ENCODE data around the gene ABCC12.

ABCC12 gene

DNA sequence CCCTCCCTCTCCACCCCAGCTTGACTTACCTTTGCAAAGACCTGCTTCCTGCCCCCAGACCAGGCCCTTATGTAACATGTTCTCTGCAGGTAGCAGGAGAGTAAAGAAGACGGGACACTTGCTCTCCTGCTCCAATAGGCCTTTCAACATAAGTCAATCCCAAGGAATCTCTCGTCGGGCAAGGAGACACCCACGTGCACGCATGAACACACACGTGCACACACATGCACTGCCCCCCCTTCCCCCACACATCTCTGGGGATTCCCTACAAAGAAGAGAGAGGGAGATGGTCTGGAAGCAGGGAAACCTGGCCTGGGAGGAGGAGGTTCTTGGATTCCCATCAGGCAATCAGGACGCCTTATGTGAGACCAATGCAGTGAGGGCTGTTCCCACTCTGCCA is 41.4 kb downstream of the ABCC12 start:
- H3K4me2 ChIP-seq (ENCODE audit: low read length) = no peak overlapping the region
- WGBS (ENCODE audit: extremely low coverage, insufficient coverage, low lambda C conversion rate) = no CpG with 5 or more reads among the region's 7 CpGs
- H2BK5ac ChIP-seq (ENCODE audit: low read length) = no peak overlapping the region
- no peaks in the 10 kb centered on the region for H3K27me3 ChIP-seq (ENCODE audit: insufficient read depth, low read length, poor library complexity)
- H3K79me1 ChIP-seq (ENCODE audit: low read length) = no peaks in the 10 kb centered on the region
- H3K18ac ChIP-seq (ENCODE audit: low read length) = no peak overlapping the region
- peak overlapping the region; percentile 37 for H2AK5ac ChIP-seq (ENCODE audit: low read length)
- no peak for DNase-seq
- H3K4me1 ChIP-seq (ENCODE audit: control insufficient read depth, low read depth, low read length) = no peaks in the 10 kb centered on the region
- no peak overlapping the region for H3K4me3 ChIP-seq (ENCODE audit: low read length)
- no peak overlapping the region for H3K4ac ChIP-seq (ENCODE audit: low read depth, low read length)
- no peak overlapping the region for H3K56ac ChIP-seq (ENCODE audit: low read length)
- H2BK120ac ChIP-seq (ENCODE audit: low read depth, low read length) = no peak overlapping the region
- H4K8ac ChIP-seq (ENCODE audit: low read depth, low read length) = no peak overlapping the region
- no peaks in the 10 kb centered on the region for H3K36me3 ChIP-seq (ENCODE audit: control insufficient read depth, insufficient read depth, low read length)
- no peak overlapping the region for H3K27ac ChIP-seq (ENCODE audit: low read depth, low read length)
- H4K5ac ChIP-seq (ENCODE audit: low read length) = no peak overlapping the region
- H2BK15ac ChIP-seq (replicated peaks; ENCODE audit: low read depth) = no peak overlapping the region
- H3K79me2 ChIP-seq (ENCODE audit: control insufficient read depth, insufficient read depth, low read length) = no peaks in the 10 kb centered on the region
- no peak overlapping the region for H3K9ac ChIP-seq (ENCODE audit: low read length)
- no peak overlapping the region for H3K23ac ChIP-seq (ENCODE audit: low read length)

DNA sequence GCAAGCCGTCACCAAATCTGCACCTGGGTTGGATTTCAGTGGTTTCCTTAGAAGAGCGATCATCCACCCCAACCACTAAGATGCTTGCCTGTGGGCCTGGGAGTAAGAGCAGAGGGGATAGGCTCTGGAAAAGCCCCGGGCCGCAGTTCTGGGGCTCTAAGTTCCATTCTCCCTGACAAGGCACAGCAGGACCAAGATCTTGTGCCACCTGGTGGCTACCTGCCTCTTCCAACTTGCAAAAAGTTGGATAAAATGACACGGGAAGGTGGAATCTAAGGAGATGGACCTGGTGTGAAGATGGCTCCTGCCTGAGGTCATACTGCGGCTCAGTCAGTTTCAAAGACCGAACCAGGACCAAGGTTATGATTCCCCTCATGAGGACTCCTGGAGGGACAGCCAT is 42.3 kb downstream of the ABCC12 start:
- H3K4me2 ChIP-seq (ENCODE audit: low read length) = no peak overlapping the region
- H3K27me3 ChIP-seq (ENCODE audit: insufficient read depth, low read length, poor library complexity) = no peaks in the 10 kb centered on the region
- H4K5ac ChIP-seq (ENCODE audit: low read length) = no peak overlapping the region
- no peaks in the 10 kb centered on the region for H3K79me1 ChIP-seq (ENCODE audit: low read length)
- H2BK120ac ChIP-seq (ENCODE audit: low read depth, low read length) = no peak overlapping the region
- no peaks in the 10 kb centered on the region for H3K79me2 ChIP-seq (ENCODE audit: control insufficient read depth, insufficient read depth, low read length)
- H4K8ac ChIP-seq (ENCODE audit: low read depth, low read length) = no peak overlapping the region
- H3K18ac ChIP-seq (ENCODE audit: low read length) = no peak overlapping the region
- no peak overlapping the region for H3K27ac ChIP-seq (ENCODE audit: low read depth, low read length)
- DNase-seq = peak; percentile 74
- H2BK15ac ChIP-seq (replicated peaks; ENCODE audit: low read depth) = no peak overlapping the region
- H3K36me3 ChIP-seq (ENCODE audit: control insufficient read depth, insufficient read depth, low read length) = no peaks in the 10 kb centered on the region
- H3K4me1 ChIP-seq (ENCODE audit: control insufficient read depth, low read depth, low read length) = no peaks in the 10 kb centered on the region
- H3K23ac ChIP-seq (ENCODE audit: low read length) = no peak overlapping the region
- H3K56ac ChIP-seq (ENCODE audit: low read length) = peak overlapping the region; percentile 28
- no CpG with 5 or more reads among the region's 7 CpGs for WGBS (ENCODE audit: extremely low coverage, insufficient coverage, low lambda C conversion rate)
- H2AK5ac ChIP-seq (ENCODE audit: low read length) = no peak overlapping the region
- H3K4me3 ChIP-seq (ENCODE audit: low read length) = no peak overlapping the region
- H2BK5ac ChIP-seq (ENCODE audit: low read length) = no peak overlapping the region
- H3K9ac ChIP-seq (ENCODE audit: low read length) = no peak overlapping the region
- no peak overlapping the region for H3K4ac ChIP-seq (ENCODE audit: low read depth, low read length)

- no peak overlapping the region for H3K4me3 ChIP-seq (ENCODE audit: low read length)
These were observed 42.8 kb downstream of the ABCC12 start for GRCh38 chr16:48113001-48113400.

DNA sequence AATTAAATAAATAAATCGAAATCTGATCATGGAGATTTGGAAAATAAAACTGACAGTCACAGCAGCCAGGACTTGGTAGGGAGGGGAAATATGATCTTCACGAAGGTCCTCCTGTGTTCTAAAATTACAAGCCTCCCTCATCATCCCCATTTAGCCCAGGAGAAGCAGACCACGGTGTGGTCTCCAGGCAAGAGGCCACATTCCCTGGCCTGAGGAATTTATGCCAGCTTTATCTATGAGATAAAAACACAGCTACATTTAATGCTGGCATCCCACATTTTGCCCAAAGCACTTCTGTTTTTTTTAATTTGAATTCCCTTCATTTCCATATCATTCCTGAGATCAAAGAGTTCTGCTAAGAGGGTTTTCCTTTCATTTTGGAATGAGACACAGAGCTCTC is 43.2 kb downstream of the ABCC12 start:
- H3K23ac ChIP-seq (ENCODE audit: low read length) = no peak overlapping the region
- H3K4me3 ChIP-seq (ENCODE audit: low read length) = no peak overlapping the region
- DNase-seq = no peak
- no CpG with 5 or more reads among the region's 3 CpGs for WGBS (ENCODE audit: extremely low coverage, insufficient coverage, low lambda C conversion rate)
- no peak overlapping the region for H4K8ac ChIP-seq (ENCODE audit: low read depth, low read length)
- no peak overlapping the region for H2BK5ac ChIP-seq (ENCODE audit: low read length)
- H3K56ac ChIP-seq (ENCODE audit: low read length) = no peak overlapping the region
- H3K27ac ChIP-seq (ENCODE audit: low read depth, low read length) = no peak overlapping the region
- H3K4ac ChIP-seq (ENCODE audit: low read depth, low read length) = no peak overlapping the region
- H2BK15ac ChIP-seq (replicated peaks; ENCODE audit: low read depth) = no peak overlapping the region
- no peaks in the 10 kb centered on the region for H3K79me1 ChIP-seq (ENCODE audit: low read length)
- no peak overlapping the region for H4K5ac ChIP-seq (ENCODE audit: low read length)
- no peaks in the 10 kb centered on the region for H3K79me2 ChIP-seq (ENCODE audit: control insufficient read depth, insufficient read depth, low read length)
- H3K4me2 ChIP-seq (ENCODE audit: low read length) = no peak overlapping the region
- H3K27me3 ChIP-seq (ENCODE audit: insufficient read depth, low read length, poor library complexity) = no peaks in the 10 kb centered on the region
- H2BK120ac ChIP-seq (ENCODE audit: low read depth, low read length) = no peak overlapping the region
- H3K36me3 ChIP-seq (ENCODE audit: control insufficient read depth, insufficient read depth, low read length) = no peaks in the 10 kb centered on the region
- H3K9ac ChIP-seq (ENCODE audit: low read length) = no peak overlapping the region
- H3K4me1 ChIP-seq (ENCODE audit: control insufficient read depth, low read depth, low read length) = no peaks in the 10 kb centered on the region
- H2AK5ac ChIP-seq (ENCODE audit: low read length) = no peak overlapping the region
- no peak overlapping the region for H3K18ac ChIP-seq (ENCODE audit: low read length)

More at GRCh38 chr16:48113001-48113400, 42.8 kb downstream of the ABCC12 start:
- no CpG with 5 or more reads among the region's 6 CpGs for WGBS (ENCODE audit: extremely low coverage, insufficient coverage, low lambda C conversion rate)
- H4K8ac ChIP-seq (ENCODE audit: low read depth, low read length) = no peak overlapping the region
- H3K4ac ChIP-seq (ENCODE audit: low read depth, low read length) = no peak overlapping the region
- H3K4me1 ChIP-seq (ENCODE audit: control insufficient read depth, low read depth, low read length) = no peaks in the 10 kb centered on the region
- H2BK120ac ChIP-seq (ENCODE audit: low read depth, low read length) = no peak overlapping the region
- H3K36me3 ChIP-seq (ENCODE audit: control insufficient read depth, insufficient read depth, low read length) = no peaks in the 10 kb centered on the region
- no peak overlapping the region for H2AK5ac ChIP-seq (ENCODE audit: low read length)
- no peak overlapping the region for H2BK5ac ChIP-seq (ENCODE audit: low read length)
- H3K27me3 ChIP-seq (ENCODE audit: insufficient read depth, low read length, poor library complexity) = no peaks in the 10 kb centered on the region
- H3K9ac ChIP-seq (ENCODE audit: low read length) = no peak overlapping the region
- H3K56ac ChIP-seq (ENCODE audit: low read length) = peak overlapping the region; percentile 28
- no peak overlapping the region for H3K27ac ChIP-seq (ENCODE audit: low read depth, low read length)
- H4K5ac ChIP-seq (ENCODE audit: low read length) = no peak overlapping the region
- H3K4me2 ChIP-seq (ENCODE audit: low read length) = no peak overlapping the region
- H3K18ac ChIP-seq (ENCODE audit: low read length) = no peak overlapping the region
- no peak overlapping the region for H3K23ac ChIP-seq (ENCODE audit: low read length)
- no peaks in the 10 kb centered on the region for H3K79me2 ChIP-seq (ENCODE audit: control insufficient read depth, insufficient read depth, low read length)
- no peak overlapping the region for H2BK15ac ChIP-seq (replicated peaks; ENCODE audit: low read depth)
- no peak for DNase-seq
- H3K79me1 ChIP-seq (ENCODE audit: low read length) = no peaks in the 10 kb centered on the region

GRCh38 chr16:48110982-48111381 is 44.8 kb downstream of the ABCC12 start:
- no peak for DNase-seq
- H3K79me1 ChIP-seq (ENCODE audit: low read length) = no peaks in the 10 kb centered on the region
- no peak overlapping the region for H2BK5ac ChIP-seq (ENCODE audit: low read length)
- no peak overlapping the region for H2AK5ac ChIP-seq (ENCODE audit: low read length)
- no peaks in the 10 kb centered on the region for H3K27me3 ChIP-seq (ENCODE audit: insufficient read depth, low read length, poor library complexity)
- no peaks in the 10 kb centered on the region for H3K4me1 ChIP-seq (ENCODE audit: control insufficient read depth, low read depth, low read length)
- no CpG with 5 or more reads among the region's 5 CpGs for WGBS (ENCODE audit: extremely low coverage, insufficient coverage, low lambda C conversion rate)
- H2BK120ac ChIP-seq (ENCODE audit: low read depth, low read length) = no peak overlapping the region
- H4K5ac ChIP-seq (ENCODE audit: low read length) = no peak overlapping the region
- no peak overlapping the region for H4K8ac ChIP-seq (ENCODE audit: low read depth, low read length)
- H3K4me3 ChIP-seq (ENCODE audit: low read length) = no peak overlapping the region
- no peaks in the 10 kb centered on the region for H3K36me3 ChIP-seq (ENCODE audit: control insufficient read depth, insufficient read depth, low read length)
- H3K56ac ChIP-seq (ENCODE audit: low read length) = no peak overlapping the region
- no peak overlapping the region for H3K23ac ChIP-seq (ENCODE audit: low read length)
- H3K27ac ChIP-seq (ENCODE audit: low read depth, low read length) = no peak overlapping the region
- H3K4me2 ChIP-seq (ENCODE audit: low read length) = no peak overlapping the region
- no peak overlapping the region for H3K18ac ChIP-seq (ENCODE audit: low read length)
- no peak overlapping the region for H2BK15ac ChIP-seq (replicated peaks; ENCODE audit: low read depth)
- H3K4ac ChIP-seq (ENCODE audit: low read depth, low read length) = no peak overlapping the region
- no peaks in the 10 kb centered on the region for H3K79me2 ChIP-seq (ENCODE audit: control insufficient read depth, insufficient read depth, low read length)
- H3K9ac ChIP-seq (ENCODE audit: low read length) = no peak overlapping the region

DNA sequence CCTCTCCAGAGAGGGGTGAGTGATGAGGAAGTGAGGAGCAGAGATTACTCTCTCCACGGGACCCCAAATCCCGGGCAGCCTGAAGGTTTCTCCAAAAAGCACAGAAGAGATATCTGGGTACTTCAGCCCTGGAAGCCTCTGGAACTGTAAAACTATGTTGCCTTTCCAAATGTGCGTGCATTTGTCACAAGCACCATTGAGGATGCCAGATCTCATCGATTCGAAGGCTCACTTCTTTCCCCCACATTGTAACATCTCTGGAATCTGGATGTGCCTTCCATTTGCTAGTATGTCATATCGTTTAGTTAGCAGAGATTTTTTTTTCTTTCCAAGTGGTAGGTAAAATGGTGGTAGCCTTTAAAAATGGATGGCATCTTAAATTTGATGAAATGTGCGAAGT is 45.8 kb downstream of the ABCC12 start:
- Histone ChIP-seq H3K56ac (ENCODE audit: low read length) (no peak overlapping the region), H2BK5ac (ENCODE audit: low read length) (no peak overlapping the region), H3K27me3 (ENCODE audit: insufficient read depth, low read length, poor library complexity) (no peaks in the 10 kb centered on the region), H3K18ac (ENCODE audit: low read length) (no peak overlapping the region), H3K23ac (ENCODE audit: low read length) (no peak overlapping the region), H3K79me2 (ENCODE audit: control insufficient read depth, insufficient read depth, low read length) (no peaks in the 10 kb centered on the region), H3K4ac (ENCODE audit: low read depth, low read length) (no peak overlapping the region), H3K4me1 (ENCODE audit: control insufficient read depth, low read depth, low read length) (no peaks in the 10 kb centered on the region), H3K4me2 (ENCODE audit: low read length) (no peak overlapping the region), H4K8ac (ENCODE audit: low read depth, low read length) (no peak overlapping the region), H4K5ac (ENCODE audit: low read length) (no peak overlapping the region), H3K4me3 (ENCODE audit: low read length) (no peak overlapping the region), H3K36me3 (ENCODE audit: control insufficient read depth, insufficient read depth, low read length) (no peaks in the 10 kb centered on the region), H2BK120ac (ENCODE audit: low read depth, low read length) (no peak overlapping the region), H3K27ac (ENCODE audit: low read depth, low read length) (no peak overlapping the region), H3K79me1 (ENCODE audit: low read length) (no peaks in the 10 kb centered on the region), H2AK5ac (ENCODE audit: low read length) (no peak overlapping the region), H3K9ac (ENCODE audit: low read length) (no peak overlapping the region), H2BK15ac (replicated peaks; ENCODE audit: low read depth) (no peak overlapping the region)
- no CpG with 5 or more reads among the region's 7 CpGs for WGBS (ENCODE audit: extremely low coverage, insufficient coverage, low lambda C conversion rate)
- no peak for DNase-seq

All from mesendoderm (in vitro differentiated cells).